GM21737 (cell line): ENCODE measurements around the gene ZNF423.
"Not testable (repeated sequence)": the region's sequence is repeated elsewhere in the genome, so short reads cannot be mapped to it uniquely, and the experiment has no call there.

ENCODE experiments used
- ATAC-seq: cut with Tn5 transposase; IDR thresholded peaks from one replicate; pipeline ENCODE4 v1.9.1; 2021; ENCODE audit warnings: mild to moderate bottlenecking, moderate library complexity; ENCODE audit not compliant: unreplicated experiment

The ZNF423 gene

DNA sequence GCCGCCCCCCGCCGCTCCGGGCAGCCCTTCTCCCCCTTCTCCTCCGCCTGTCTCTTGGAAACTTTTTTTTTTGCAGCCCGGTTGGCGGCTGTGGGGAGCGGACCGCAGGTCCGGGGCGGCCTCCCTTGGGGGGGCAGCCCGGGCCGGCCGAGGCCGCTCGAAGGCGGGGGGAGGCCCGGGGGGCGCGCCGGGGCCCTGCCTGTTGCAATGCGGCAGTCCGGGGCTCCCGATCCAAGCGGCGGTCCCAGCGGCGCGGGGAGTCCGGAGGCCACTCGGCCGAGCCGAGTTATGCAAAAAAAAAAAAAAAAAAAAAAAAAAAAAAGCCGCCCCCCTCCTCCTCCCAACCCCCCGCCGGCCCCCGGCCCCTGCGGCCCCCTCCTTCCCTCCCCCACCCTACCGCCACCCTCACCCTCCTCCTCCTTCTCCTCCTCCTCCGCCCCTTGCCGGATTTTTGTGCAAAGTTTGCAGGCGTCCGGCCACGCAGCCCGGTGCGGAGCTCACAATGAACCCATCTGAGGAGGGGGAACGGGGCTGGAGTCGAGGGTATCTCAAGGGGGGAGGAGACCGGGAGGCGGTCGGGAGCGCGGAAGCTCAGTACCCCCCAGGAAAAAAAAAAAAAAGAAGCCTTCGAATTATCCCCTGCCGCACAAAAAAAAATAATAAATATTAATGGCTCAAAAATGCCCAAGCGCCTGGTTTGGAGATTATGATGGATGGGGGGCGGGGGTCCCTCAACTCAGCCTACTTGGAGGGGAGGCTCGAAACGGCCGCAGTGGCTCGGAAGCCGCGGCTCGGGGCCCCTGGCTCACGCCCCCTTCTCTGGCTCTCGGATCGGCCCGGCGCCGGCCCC is at the start of gene ZNF423:
TSS of gene ZNF423 (minus strand) at position 291 of the 850 bp plus-strand sequence. CDS start 338 bp downstream, outside the sequence.
- ATAC-seq, result no peak

DNA sequence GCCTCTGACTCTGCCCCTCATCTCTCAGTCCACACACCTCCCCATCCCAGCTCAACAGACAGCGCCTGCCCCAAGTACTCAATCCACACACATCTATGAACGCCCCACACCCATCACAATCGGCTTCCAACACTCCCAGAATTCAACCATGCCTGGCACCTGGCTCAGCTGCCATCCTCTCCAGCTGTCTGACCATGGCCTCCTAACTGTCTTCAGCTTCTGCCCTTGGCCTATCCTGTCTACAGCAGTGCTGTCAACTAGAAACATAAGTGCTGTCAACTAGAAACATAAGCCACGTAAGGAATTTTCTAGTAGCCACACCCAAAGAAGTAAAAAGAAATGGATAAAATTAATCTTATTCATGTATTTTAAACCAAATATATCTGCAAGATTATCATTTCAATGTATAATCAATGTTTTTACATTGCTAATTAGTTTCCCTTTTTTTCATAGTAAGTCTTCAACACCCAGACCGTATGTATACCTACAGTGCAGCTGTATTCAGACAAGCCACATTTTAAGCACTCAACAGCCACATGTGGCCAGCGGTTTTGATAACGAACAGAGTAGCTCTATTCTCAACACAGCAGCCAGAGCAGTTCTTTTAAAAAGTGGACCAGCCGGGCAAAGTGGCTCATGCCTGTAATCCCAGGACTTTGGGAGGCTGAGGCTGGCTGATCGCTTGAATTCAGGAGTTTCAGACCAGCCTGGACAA is 48.6 kb upstream of the ZNF423 start:
- ATAC-seq, result no peak

DNA sequence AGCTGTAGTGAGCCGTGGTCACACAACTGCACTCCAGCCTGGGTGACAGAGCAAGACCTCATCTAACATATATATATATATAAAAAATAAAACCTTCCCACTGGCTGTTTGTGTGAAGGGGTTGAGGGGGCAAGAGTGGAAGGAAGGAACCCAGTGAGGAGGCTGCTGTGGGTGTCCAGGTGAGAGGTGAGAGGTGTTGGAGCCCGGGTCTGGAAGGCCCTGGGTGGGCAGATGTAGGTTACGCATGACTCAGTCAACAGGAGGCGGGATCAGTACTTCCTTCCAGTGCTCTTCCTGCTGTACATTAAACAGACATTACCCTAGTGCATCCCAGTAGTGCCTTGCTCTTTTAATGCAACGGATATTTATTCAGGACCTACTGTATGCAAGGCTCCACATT is 47.0 kb upstream of the ZNF423 start:
- no peak for ATAC-seq

DNA sequence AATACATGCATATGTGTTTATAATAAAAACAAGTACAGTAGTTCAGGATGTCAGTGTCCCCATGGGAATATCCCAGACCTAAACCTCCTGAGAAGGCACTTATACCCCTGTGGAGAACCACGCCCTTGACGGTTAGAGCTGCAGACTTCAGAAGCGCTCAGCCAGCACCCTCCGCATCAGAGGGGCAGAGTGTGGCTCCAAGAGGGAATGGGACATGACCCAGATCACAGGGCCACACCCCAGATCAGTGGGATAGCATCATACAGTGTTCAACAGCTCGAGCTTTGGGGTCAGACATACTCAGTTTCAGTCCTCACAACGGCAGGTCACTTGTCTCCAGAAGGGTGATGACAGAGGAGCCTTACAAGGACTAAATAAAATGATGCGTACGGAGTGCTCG is 45.8 kb upstream of the ZNF423 start:
- no peak for ATAC-seq

DNA sequence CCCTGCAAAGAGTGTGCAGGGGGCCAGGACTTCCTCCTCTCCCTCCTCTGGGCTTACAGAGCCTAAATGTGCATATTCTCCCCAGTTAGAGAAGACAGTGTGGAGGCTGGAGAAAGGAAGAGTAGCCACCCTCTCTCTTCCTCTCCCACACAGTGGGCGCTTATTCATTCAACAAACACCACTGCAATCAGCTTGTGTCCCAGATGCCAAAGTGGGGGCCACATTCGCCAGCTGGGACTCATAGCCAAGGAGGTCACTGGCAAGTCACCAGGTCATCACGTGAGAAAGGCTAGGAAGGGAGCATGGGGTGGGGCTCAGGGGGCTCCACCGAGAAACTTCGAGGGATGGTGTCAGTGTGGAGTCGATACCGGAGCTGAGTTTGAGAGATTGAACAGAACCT is 45.0 kb upstream of the ZNF423 start:
- no peak for ATAC-seq

DNA sequence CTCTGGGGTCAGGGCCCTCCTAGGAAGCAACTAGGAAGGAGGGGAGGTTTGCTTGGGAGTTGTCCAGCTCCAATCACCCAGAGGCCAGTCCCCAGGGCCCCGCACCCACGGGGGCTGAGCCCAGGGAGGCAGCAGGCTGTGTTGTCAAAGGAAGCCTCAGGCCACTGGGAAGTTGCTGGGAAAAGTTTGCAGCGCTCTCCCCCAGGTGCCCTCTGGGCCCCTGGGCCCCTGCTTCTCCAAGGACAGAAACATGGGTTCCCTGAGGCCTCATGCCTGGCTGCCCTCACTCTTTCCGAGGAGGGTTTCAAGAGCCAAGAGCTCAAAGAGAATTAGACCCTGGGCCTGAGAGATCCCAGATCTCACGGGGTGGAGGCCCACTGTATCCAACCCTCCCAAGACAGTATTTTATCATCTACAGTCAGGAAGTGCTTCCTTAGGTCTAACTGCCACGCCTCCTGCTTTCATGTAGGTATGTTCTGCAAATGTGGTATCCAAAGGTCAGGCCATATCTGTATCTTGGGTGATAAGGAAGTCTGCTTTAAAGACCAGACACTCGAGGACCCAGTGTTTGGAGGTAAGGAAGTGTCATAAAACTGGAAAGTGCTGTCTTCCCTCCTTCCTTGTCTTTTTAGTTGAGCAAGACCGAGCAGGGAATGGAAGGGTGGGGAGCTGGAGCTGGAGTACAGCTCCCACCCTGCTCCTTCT is 44.2 kb upstream of the ZNF423 start:
- no peak for ATAC-seq

DNA sequence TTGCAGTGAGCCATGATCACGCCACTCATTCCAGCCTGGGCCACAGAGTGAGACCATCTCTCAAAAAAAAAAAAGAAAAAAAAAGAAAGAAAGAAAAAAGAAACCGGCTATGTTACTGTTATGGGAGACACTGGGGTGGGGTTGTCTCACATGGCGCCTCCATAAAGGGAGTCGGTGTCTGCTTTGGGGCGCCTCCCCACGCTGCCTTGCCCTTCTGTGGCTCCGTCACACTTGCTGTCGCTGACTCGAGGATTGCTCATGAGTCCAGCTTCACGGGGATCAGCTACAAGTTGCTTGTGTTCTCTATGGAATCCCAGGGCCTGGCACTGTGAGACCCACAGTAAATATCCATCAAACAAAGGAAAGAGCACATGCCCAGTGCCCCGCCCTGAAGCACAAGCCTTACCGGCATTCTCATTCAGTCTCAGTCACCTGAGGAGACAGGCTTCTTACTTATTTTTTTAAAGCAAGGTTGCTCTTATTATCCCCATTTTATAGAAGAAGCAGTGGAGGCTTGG is 40.6 kb upstream of the ZNF423 start:
- ATAC-seq, result no peak

DNA sequence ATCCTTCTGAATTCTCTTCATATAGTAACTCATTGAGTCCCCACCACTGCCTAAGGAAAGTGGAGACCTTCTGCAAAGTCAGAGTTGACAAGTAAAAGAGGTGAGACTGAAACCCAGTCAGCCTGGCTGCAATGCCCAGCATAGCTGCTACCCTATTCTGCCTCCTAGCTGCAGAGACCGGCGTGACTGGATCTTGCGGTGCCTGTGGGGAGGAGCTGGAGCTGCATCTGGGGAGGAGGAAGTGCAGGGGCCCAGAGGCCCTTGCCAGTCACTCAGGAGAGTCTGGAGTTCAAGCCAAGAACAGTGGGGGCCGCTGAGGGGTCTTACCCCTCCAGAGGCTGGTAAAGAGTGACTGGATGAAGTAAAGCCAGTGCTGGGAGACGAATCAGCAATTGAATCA is 35.0 kb upstream of the ZNF423 start:
- no peak for ATAC-seq

DNA sequence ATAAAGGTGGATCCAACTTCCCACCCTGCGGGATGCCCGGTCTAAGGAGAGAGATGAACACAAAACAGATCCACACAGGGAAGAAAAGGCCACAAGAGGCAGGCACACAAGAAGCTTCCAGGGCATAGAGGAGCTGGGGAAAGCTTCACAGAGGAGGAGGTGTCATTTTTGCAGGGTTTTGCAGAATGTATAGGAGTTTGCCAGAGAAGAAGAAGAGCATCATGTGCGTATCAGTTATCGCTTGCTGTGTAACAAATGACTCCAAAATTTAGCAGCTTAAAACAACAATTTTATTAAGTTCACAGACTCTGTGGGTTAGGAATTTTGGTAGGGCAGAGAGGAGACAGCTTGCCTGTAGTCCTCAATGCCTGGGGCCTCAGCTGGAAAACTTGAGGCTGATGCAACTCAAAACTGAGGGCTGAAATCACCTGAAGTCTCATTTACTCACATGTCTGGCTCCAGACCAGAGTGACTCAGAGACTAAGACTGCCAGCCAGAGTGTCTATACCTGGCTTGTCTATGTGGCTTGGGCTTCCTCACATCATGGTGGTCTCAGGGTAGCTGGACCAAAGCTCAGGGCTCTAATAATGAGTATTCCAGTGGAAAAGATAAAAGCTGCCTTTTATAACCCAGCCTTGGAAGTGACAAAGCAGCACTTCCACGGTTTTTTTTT is 33.9 kb upstream of the ZNF423 start:
- ATAC-seq, result no peak

DNA sequence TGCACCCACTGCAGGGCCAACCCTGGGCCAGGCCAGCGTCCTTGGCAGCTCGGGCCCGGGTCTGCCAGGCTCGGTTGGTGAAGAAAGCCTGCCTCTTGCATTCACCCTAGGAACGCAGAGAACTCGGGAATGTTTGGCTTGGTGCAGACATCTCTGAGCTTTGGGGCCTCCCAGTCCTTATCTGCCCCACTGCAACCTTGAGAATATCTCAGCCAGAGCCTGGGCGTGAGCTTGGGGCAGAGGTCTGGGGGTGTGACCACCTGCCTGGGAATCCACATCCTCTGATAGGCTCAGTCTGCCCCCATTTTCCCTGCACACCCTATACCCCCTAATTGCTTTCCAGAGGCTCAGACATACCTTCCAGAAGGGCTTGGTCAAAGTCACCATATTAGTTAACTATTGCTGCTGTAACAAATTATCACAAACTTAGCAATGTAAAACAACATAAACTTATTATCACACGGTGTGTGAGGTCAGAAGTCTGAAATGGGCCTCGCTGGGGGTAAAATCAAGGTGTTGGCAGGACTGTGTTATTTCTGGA is 30.7 kb upstream of the ZNF423 start:
- no peak for ATAC-seq

DNA sequence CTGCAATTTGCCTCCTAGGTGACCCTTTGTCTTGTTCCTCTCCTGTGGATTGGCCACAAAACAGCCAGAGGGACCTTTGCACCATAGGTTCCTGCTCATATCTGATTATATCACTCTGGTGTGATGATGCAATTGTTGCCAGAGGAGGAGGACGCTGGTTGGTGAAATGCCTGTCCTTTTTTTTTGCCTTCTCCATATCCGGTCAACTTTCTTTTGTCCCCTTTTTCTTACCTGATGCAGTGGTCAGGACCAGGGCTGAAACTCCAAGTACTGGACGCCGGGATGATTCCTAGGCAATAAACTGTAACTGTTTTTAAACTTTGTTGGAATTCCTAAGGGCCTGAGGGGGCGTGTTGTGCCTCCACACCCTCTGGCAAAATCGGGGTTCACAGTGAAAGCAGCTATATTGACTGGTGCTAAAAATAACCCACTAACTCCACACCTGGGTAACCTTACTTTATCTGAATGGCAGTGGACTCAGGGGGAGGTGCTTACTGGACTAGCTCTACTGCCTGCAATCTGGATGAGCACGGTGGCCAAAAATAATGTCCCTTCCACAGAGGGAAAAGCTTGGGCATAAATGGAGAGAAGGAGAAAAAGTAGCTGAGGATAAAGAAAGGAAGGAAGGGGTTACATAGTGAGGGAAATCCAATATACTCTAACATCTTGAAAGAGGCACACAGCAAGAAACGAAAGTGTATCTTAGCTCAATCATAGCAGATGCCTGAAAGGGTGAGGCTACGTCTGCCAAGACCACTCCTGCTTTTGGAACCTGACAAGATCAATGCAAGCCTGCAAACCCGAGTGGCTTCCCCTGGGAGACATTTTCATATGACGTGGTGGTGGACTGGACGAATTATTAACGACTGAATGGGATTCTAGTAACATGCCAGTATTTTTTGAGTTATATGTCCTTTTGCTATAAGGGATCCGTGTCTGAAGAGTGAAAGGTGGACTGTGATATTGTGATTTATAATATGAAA is 28.4 kb upstream of the ZNF423 start:
- no peak for ATAC-seq

DNA sequence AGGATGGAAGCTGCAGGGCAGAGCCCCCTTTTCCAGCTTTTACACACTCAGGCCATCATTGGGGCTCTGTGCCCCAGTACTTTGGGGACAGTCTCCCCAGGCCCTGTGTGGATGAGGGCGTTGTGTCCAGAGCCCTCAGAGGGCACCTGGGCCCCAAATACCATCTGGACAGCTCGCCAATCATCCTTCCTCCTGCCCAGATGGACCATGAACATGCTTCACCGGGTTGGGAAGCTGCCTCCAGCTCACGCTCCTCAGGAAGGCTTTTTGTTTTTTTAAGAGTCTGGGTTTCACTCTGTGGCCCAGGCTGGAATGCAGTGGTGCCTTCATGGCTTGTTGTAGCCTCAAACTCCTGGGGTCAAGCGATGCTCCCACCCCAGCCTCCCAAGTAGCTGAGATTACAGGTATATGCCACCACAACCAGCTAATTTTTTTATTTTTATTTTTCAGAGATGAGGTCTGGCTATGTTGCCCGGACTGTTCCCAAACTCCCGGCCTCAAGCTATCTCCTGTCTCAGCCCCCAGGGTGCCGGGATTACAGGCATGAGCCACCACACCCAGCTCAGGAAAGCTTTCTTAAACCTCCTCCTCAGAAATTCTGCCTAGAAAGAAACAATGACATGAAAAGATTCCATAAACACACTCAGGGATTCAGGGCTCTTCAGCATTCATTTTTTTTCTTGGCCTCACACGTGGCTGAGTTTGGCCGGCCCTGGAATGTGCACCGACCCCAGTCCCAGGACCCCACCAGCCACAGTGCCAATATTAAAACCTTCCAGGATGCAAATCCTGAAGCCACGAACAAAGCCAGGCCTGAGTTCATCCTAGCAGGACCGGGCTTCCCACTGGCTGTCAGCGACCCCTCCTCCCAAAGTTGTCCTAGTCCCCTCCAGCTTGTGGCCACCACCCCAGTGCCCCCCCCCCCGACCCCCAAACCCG is 27.4 kb upstream of the ZNF423 start:
- no peak for ATAC-seq

DNA sequence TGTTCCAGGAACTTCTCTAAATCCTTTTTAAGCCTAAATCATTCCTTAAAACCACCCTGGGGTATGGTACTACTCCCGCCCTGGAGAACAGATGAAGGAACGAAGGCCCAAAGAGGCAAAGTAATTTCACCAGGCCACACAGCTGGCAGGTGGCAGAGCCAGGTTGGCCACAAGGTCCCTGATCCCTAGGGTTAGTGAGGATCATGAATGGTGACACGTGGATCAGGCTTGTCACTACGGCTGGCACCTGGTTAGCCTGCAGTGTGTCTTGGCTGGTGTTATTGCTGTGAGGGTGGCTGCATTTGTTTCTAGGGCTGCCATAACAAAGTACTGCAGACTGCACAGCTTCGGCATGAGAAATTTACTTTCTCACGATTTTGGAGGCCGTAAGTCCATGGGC is 26.0 kb upstream of the ZNF423 start:
- no peak for ATAC-seq

DNA sequence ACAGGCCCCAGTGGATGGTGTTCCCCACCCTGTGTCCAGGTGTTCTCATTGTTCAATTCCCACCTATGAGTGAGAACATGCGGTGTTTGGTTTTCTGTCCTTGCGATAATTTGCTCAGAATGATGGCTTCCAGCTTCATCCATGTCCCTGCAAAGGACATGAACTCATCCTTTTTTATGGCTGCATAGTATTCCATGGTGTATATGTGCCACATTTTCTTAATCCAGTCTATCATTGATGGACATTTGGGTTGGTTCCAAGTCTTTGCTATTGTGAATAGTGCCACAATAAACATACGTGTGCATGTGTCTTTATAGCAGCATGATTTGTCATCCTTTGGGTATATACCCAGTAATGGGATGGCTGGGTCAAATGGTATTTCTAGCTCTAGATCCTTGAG is 22.6 kb upstream of the ZNF423 start:
- ATAC-seq, result not testable (repeated sequence)

DNA sequence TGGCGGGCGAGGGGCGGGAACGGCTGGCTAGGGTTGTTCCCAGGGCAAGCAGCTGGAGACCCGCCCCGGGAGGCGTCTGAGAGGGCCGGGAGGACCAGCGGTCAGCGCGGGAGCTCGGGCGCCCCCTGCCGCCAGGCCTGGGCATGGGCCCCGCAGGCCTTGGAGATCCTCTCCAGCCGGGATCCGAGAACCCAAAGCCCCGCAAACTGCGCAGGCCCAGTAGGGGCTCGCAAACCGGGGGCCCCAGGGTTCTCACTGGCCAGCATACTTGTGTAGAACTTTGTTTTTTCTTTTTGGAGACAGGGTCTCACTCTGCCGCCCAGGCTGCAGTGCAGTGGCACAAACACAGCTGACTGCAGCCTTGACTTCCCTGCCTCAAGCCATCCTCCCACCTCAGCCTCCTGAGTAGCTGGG is 20.8 kb upstream of the ZNF423 start:
- no peak for ATAC-seq

DNA sequence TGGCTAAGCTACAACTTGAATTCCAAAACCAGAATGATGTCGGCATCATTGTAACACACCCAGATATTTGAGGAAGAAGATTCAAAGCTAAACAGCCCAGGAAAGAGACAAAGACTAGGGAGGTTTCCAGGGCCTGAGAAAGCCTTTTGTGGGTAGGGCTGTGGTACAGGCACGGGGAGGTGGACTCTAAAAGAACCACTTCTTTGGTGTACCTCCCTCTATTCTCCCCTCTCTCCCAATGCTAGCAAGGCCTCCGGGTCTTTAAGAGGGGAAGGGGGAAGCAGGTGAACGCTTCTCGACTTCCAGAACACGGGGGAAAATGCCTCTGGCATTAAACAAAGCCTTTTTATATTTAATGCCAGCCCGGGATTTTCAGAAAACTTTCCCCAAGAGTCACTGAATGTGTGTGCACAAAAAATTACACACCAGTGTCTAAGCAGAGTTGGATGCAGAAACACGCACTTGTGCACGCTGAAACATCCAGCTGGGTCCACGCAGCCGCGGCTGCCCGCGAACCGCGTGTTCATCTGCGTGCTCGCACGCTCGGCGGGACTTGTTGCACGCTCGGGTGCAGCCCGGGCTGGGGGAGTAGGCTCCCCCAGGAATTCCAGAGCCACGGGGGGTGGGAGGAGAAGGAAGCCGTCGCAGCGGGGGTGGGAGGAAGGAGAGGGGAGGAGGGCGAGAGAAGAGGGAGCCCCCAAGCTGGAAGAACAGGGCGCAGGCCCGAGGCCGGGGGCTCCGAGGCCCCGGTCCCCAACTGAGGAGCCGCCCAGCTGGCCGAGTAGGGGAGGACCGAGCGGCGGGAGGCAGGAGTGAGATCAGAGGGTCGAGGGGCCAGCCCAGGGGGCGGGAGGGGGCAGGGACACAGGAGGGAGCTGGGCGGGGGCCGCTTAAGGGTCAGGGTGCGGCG is 20.1 kb upstream of the ZNF423 start:
- no peak for ATAC-seq

DNA sequence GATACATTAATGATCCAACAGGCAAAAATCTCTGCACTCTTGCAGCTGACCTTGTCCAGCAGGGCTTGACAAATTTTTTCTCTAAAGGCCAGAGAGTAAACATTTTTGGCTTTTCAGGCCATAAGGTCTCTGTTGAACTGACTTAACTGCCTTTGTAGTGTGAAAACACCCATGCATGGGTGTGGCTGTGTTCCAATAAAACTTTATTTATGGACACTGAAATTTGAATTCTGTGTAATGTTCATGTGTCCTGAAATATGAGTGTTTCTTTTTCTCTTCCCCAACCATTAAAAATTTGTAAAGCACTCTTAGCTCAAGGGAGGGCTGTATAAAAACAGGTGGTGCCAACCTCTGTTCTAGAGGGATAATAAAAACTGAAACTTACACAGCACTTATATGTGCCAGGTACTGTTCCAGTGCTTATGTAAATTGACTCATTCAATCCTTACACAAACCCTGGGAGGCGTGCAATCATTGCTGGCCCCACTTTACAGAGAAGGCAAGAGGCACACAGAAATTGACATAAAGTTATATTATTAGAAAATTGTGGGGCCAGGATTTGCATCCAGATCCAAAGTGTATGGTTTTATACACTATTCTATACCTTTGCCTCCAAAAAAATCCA is 18.8 kb upstream of the ZNF423 start:
- no peak for ATAC-seq
